GM10266 (cell line): Measurements from ENCODE around the gene ARHGAP22.

ENCODE experiments used
- DNase-seq: peaks from one replicate; pipeline ENCODE4 v3.0.0; 2012; ENCODE audit errors: extremely low spot score
- TF ChIP-seq, protein P1 (sequence below): IDR thresholded peaks from 2 replicates; pipeline ENCODE4 v1.5.1; 2012; ENCODE audit warnings: mild to moderate bottlenecking, low read depth; ENCODE audit not compliant: control insufficient read depth, insufficient read depth; ENCODE audit errors: missing control alignments

Gene ARHGAP22

DNA sequence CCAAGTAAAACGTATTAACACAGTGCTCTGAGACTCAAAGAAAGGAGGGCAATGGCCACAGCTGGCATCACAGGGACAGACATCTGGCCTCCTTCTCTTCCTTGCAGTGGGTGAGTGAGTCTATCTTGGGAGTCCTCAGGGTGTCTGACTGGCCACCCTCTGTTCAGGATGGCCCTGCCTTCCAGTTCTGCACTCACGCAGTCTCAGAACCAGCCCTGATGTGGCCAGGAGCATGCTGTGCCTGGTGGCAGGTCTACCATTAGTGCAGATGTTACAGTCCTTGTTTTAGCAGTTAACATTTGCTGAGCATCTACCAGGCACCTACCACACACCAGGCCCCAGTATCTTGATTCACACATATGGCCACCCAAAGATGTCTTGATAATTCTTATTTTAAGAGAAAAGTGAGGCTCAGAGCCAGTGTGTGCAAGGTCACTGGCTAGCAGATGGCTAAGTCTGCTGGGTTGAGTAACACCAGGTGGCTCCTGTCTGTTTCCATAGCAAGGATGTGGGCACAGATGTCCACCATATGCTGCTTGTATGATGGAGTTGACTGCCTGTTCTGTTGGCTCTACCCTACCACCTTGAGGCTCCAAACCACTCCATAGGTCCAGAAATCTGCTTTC lies 23.2 kb upstream of the ARHGAP22 start:
- no peak for DNase-seq
- TF ChIP-seq, protein P1, sequence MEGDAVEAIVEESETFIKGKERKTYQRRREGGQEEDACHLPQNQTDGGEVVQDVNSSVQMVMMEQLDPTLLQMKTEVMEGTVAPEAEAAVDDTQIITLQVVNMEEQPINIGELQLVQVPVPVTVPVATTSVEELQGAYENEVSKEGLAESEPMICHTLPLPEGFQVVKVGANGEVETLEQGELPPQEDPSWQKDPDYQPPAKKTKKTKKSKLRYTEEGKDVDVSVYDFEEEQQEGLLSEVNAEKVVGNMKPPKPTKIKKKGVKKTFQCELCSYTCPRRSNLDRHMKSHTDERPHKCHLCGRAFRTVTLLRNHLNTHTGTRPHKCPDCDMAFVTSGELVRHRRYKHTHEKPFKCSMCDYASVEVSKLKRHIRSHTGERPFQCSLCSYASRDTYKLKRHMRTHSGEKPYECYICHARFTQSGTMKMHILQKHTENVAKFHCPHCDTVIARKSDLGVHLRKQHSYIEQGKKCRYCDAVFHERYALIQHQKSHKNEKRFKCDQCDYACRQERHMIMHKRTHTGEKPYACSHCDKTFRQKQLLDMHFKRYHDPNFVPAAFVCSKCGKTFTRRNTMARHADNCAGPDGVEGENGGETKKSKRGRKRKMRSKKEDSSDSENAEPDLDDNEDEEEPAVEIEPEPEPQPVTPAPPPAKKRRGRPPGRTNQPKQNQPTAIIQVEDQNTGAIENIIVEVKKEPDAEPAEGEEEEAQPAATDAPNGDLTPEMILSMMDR, result no peak

DNA sequence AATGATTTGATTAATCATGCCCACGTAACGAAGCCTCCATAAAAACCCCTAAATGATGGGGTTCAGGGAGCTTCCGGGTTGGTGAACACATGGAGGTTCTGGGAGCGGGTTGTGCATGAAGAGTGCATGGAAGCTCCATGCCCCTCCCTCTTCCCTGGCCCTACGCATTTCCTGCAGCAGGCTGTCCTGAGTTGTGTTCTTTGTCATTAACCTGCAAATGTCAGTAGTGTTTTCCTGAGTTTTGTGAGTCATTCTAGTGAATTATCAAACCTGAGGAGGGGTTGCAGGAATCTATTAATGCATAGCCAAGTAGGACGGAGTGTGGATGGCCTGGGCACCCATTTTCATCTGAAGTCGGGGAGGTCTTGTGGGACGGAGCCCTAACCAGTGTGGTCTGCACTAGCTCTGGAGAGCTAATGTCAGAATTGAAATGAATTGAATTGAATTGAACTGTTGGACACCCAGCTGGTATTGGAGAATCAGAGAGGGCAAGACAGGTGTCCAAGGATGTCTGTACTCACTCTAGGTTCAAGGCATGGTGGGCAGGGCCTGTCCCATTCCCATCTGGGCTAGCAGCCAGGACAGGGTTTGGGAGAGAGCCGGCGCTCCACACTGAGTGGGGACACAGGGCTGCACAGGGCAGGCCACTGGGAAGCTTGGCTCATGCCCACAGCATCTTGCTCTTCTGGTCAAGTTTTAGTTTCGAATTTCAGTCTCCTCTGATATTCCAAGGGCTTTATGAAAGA lies 22.3 kb upstream of the ARHGAP22 start:
- no peak for DNase-seq
- TF ChIP-seq, protein P1, result no peak

DNA sequence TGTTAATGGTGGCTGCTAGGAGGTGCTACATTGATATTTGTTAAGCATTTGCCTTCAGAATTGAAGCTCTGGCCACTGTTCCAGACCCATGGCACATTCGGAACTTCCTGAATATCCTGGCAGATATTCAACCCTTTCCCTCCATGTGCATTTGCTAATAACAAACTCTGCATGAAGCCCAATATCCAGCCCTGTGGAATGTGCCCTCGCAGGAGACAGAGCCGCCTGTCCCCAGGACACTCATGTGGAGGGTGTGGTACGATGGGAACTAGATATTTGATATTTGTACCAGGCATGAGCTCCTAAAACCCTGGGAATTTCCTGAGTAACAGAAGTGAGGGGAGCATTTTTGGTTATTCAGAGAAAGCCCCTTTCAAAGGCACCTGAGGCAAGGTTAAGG lies 21.6 kb upstream of the ARHGAP22 start:
- DNase-seq, result no peak
- TF ChIP-seq, protein P1, result no peak

DNA sequence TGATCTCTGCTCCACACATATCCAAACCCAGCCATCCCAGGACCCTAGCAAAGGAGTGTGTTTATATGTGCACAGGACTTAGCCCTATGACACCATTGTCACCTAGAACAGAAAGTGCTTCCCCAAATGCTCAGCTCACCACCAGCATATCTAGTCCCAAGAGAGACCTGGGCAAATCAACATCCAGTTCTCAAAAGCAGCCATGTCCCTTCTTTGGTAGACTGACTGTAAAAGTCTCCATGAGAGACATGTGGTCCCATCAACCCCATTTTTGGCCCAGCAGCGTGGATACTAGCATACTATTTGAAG lies 20.9 kb upstream of the ARHGAP22 start:
- TF ChIP-seq, protein P1, result no peak
- no peak for DNase-seq

DNA sequence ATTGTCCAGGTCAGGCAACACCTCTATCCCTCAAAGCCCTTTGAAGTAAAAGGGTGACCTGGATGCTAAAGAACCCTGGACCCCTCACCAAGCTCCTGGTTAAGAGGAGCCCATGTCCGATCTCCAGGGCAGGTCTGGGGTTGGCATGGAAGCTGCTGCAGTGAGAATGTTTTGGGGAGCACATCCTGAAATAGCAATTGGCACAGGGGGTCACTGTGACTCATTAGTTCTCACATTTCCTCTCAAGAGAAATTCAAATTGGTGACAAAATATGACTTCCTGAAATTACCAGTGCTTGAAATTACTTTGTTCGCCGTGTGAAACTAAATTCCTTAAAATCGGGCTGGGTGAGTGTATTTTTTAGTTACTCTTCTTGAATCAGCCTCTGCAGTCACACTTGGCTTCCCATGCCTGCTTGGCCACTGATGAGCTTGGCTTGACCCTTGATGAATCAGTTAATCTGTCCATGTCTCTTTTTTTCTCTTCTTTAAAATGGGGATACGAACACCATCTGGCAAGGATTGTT lies 18.8 kb upstream of the ARHGAP22 start:
- DNase-seq, result no peak
- TF ChIP-seq, protein P1, result no peak

DNA sequence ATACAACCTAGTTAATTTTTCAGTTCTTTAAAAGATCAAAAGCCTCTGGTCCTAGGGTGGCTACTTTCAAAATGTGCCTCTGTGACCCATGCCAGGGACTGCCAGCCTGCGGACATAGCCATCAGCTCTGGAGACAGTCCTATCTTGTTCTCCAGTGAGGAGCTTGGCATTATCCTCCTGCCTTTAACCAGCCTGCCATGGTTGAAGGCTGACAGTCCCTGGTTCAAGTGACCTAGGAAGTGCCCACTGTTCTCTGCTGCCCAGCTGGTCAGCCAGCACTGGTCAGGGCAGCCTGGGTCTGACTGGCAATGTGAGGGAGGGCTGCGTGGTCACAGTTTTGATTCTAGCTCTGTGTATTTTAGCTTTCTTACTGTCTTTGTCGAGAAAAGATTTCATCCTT lies 18.1 kb upstream of the ARHGAP22 start:
- TF ChIP-seq, protein P1, result no peak
- no peak for DNase-seq

DNA sequence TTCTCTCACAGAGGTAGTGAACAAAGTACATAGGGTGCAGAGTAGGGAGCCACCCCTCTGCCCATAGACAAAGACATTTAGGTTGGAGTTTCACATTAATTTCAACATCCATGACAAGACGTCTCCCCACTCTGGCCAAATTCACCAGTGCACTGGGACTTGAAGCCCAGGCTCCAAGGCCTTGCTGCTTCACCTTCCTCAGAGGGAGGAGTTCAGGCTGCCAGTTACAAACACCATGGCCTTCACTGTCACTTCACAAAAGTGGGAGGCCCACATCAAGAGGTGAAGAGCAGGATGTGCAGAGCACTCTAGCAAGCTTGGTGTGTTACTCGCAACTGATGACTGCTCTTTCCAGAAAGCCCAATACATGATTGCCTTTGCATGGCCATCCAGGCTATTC lies 15.8 kb upstream of the ARHGAP22 start:
- DNase-seq, result no peak
- TF ChIP-seq, protein P1, result no peak
